ENCODE data around the gene NFIA. TPM values are rescaled to one million over a fixed set of nuclear protein-coding genes. Genes with fewer than 3 reads are reported as not detected.
A peak's percentile ranks its signal among the peaks of the same experiment; 100 is the strongest.

The NFIA gene
- total and polyA plus RNA-seq, 2 of the 13 experiments (the other 11 are each of a cell fraction or from before 2014, with no cell fraction given), result 14.7 to 28.5 TPM

- TF ChIP-seq AGO2 (optimal IDR thresholded peaks at IDR 0.05; ENCODE audit: low read depth, low read length), result no peak
- TF ChIP-seq MYC (CRISPR knock-in tag; IDR thresholded peaks at IDR 0.05; ENCODE audit: borderline replicate concordance), result no peak; the same call in 1 of the 2 replicates
- no peak for TF ChIP-seq TBL1XR1 (IDR thresholded peaks at IDR 0.05; ENCODE audit: borderline replicate concordance, low read length, partially characterized antibody)
- TF ChIP-seq MIXL1 (CRISPR knock-in tag; IDR thresholded peaks at IDR 0.05), result peak; percentile 16; the same call in 1 of the 2 replicates
- TF ChIP-seq ZNF292 (CRISPR knock-in tag; IDR thresholded peaks at IDR 0.05; ENCODE audit: borderline replicate concordance, low read depth), result peak; percentile 69; the same call in 1 of the 2 replicates
- TF ChIP-seq EP300 (IDR thresholded peaks at IDR 0.05; ENCODE audit: low read depth in 2 of 2, low read length in 2 of 2), result peak; percentile 36 to 65; a peak in 2 of 4 replicates
- TF ChIP-seq EP300 (CRISPR knock-in tag; IDR thresholded peaks at IDR 0.05; ENCODE audit: borderline replicate concordance), result 0 out of 2 replicates have a peak, but pooled peaks have one; percentile 30
- TF ChIP-seq ZNF567 (CRISPR knock-in tag; IDR thresholded peaks at IDR 0.05; ENCODE audit: borderline replicate concordance), result peak; percentile 27; the same call in 1 of the 2 replicates
- no peak for TF ChIP-seq HOXA5 (CRISPR knock-in tag; IDR thresholded peaks at IDR 0.05)
- TF ChIP-seq YEATS2 (CRISPR knock-in tag; IDR thresholded peaks at IDR 0.05; ENCODE audit: borderline replicate concordance), result peak; percentile 12; the same call in 1 of the 2 replicates
- peak; percentile 41; the same call in 1 of the 2 replicates for TF ChIP-seq MYPOP (CRISPR knock-in tag; IDR thresholded peaks at IDR 0.05)
- TF ChIP-seq BCL6 (CRISPR knock-in tag; IDR thresholded peaks at IDR 0.05), result peak; percentile 56
- TF ChIP-seq PHF5A (CRISPR knock-in tag; IDR thresholded peaks at IDR 0.05; ENCODE audit: low read depth, unreplicated experiment), result no peak
- no peak for TF ChIP-seq ZNF816 (CRISPR knock-in tag; IDR thresholded peaks at IDR 0.05; ENCODE audit: borderline replicate concordance)
- no peak for TF ChIP-seq KLF13 (CRISPR knock-in tag; IDR thresholded peaks at IDR 0.05)
- TF ChIP-seq MAFF (IDR thresholded peaks at IDR 0.05; ENCODE audit: low read depth, low read length), result no peak
- TF ChIP-seq BRD4 (CRISPR knock-in tag; IDR thresholded peaks at IDR 0.05), result no peak
- TF ChIP-seq PLRG1 (conservative IDR thresholded peaks at IDR 0.05), result no peak
- TF ChIP-seq ZFP36L1 (CRISPR knock-in tag; IDR thresholded peaks at IDR 0.05), result no peak
- TF ChIP-seq AHR (CRISPR knock-in tag; IDR thresholded peaks at IDR 0.05), result no peak
- TF ChIP-seq BCLAF1 (IDR thresholded peaks at IDR 0.05), result no peak
- no peak; the same call in 1 of the 2 replicates for TF ChIP-seq ZNF12 (CRISPR knock-in tag; IDR thresholded peaks at IDR 0.05)
- TF ChIP-seq ZNF546 (CRISPR knock-in tag; conservative IDR thresholded peaks at IDR 0.05), result no peak
- TF ChIP-seq U2AF1 (optimal IDR thresholded peaks at IDR 0.05; ENCODE audit: low read depth, low read length), result no peak
- TF ChIP-seq POLR2G (IDR thresholded peaks at IDR 0.05; ENCODE audit: low read depth, low read length), result no peak
- TF ChIP-seq HDAC1 (CRISPR knock-in tag; IDR thresholded peaks at IDR 0.05), result peak; percentile 74
- TF ChIP-seq ZMAT5 (CRISPR knock-in tag; IDR thresholded peaks at IDR 0.05; ENCODE audit: borderline replicate concordance, low read depth), result no peak
- peak; percentile 20; the same call in 1 of the 2 replicates for TF ChIP-seq GATAD1 (CRISPR knock-in tag; IDR thresholded peaks at IDR 0.05)
Observed at GRCh38 chr1:61337981-61338848, 255.9 kb downstream of the NFIA start (continued).
